DND-41 (cell line): ENCODE data around the gene PAK1.
"Not testable (repeated sequence)": the region's sequence is repeated elsewhere in the genome, so short reads cannot be mapped to it uniquely, and the experiment has no call there.

Experiments used
- ATAC-seq: fragments of 200-7000 bp; cut with Tn5 transposase; 3 replicates; pipeline ENCODE4 v1.9.1; 2021; ENCODE audit warnings: low read depth; ENCODE audit not compliant: insufficient read depth
- DNase-seq: peaks from one replicate; pipeline ENCODE4 v3.0.0-alpha.2; 2020
- H2AFZ ChIP-seq: 2 replicates; pipeline ENCODE4 v1.6.0; 2012; ENCODE audit warnings: low read depth, low read length
- H3K27ac ChIP-seq: 2 replicates; pipeline ENCODE4 v1.5.1; 2012; ENCODE audit warnings: low read length, inconsistent platforms
- H3K27me3 ChIP-seq: fragments of 200-600 bp; sonication (generic); 2 replicates; pipeline ENCODE4 v1.6.0; 2012; ENCODE audit warnings: low read length, mild to moderate bottlenecking, inconsistent platforms; ENCODE audit not compliant: insufficient read depth, poor library complexity
- H3K36me3 ChIP-seq: 2 replicates; pipeline ENCODE4 v1.5.1; 2012; ENCODE audit warnings: low read length, inconsistent platforms; ENCODE audit not compliant: insufficient read depth
- H3K4me1 ChIP-seq: 2 replicates; pipeline ENCODE4 v1.5.1; 2012; ENCODE audit warnings: mild to moderate bottlenecking, low read length; ENCODE audit not compliant: insufficient read depth
- H3K4me2 ChIP-seq: 2 replicates; pipeline ENCODE4 v1.6.0; 2012; ENCODE audit warnings: mild to moderate bottlenecking, moderate library complexity, low read length, inconsistent platforms; ENCODE audit not compliant: insufficient read depth
- H3K4me3 ChIP-seq, 2 experiments: fragments of 200-600 bp in 1 of 2; shearing (Covaris generic) in 1 of 2; 2 replicates each; pipeline ENCODE4 v1.5.1; 2012 to 2016; ENCODE audit warnings: inconsistent platforms in 2 of 2, low read length in 2 of 2, mild to moderate bottlenecking in 2 of 2, low read depth in 1 of 2, moderate library complexity in 1 of 2
- H3K79me2 ChIP-seq: 2 replicates; pipeline ENCODE4 v1.6.0; 2012; ENCODE audit warnings: low read length, inconsistent platforms; ENCODE audit not compliant: insufficient read depth
- H3K9ac ChIP-seq: 2 replicates; pipeline ENCODE4 v1.6.0; 2012; ENCODE audit warnings: low read depth, mild to moderate bottlenecking, inconsistent platforms, low read length, moderate library complexity
- H3K9me3 ChIP-seq: 2 replicates; pipeline ENCODE4 v1.5.1; 2012; ENCODE audit warnings: low read length, moderate library complexity, mild to moderate bottlenecking, inconsistent platforms; ENCODE audit not compliant: insufficient read depth, severe bottlenecking
- H4K20me1 ChIP-seq: 2 replicates; pipeline ENCODE4 v1.6.0; 2012; ENCODE audit warnings: low read length; ENCODE audit not compliant: insufficient read depth
- EZH2 ChIP-seq: IDR thresholded peaks from 3 replicates; pipeline ENCODE4 v1.6.1; 2012; ENCODE audit warnings: borderline replicate concordance, low read depth, mild to moderate bottlenecking, moderate library complexity, low read length, inconsistent platforms; ENCODE audit not compliant: severe bottlenecking
- TF ChIP-seq, protein P1 (sequence below): IDR thresholded peaks from 2 replicates; pipeline ENCODE4 v1.5.1; 2012; ENCODE audit warnings: borderline replicate concordance, low read length, moderate library complexity, mild to moderate bottlenecking; ENCODE audit not compliant: poor library complexity, severe bottlenecking; ENCODE audit errors: extremely low read depth

Gene PAK1

DNA sequence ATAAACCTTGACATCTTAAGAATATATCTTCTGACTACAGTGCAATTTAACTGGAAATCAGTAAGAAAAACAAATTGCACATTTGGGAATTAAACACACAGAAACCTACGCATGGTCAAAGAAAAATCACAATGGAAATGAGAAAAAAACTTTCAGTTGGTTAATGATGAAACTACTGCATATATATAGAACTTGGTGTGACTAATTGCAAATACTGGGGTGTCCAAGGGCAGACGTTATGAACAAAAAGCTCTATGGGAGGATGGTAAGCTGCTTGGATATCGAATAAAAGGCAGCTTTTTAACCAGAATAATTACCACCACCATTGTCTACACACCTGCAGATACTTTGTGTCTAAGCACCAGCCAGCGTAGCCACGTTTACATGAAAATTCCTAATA lies 173.2 kb downstream of the PAK1 start:
- Histone ChIP-seq H2AFZ (no peak overlapping the region), H3K79me2 (no peaks in the 10 kb centered on the region), H3K27ac (no peak overlapping the region), H3K4me2 (no peak overlapping the region), H3K4me1 (no peaks in the 10 kb centered on the region), H3K9me3 (no peaks in the 10 kb centered on the region), H4K20me1 (no peaks in the 10 kb centered on the region), H3K9ac (no peak overlapping the region), H3K4me3 (no peak overlapping the region), H3K27me3 (no peaks in the 10 kb centered on the region), H3K36me3 (no peaks in the 10 kb centered on the region)
- no peak for ATAC-seq
- no peak for TF ChIP-seq EZH2
- TF ChIP-seq, protein P1, sequence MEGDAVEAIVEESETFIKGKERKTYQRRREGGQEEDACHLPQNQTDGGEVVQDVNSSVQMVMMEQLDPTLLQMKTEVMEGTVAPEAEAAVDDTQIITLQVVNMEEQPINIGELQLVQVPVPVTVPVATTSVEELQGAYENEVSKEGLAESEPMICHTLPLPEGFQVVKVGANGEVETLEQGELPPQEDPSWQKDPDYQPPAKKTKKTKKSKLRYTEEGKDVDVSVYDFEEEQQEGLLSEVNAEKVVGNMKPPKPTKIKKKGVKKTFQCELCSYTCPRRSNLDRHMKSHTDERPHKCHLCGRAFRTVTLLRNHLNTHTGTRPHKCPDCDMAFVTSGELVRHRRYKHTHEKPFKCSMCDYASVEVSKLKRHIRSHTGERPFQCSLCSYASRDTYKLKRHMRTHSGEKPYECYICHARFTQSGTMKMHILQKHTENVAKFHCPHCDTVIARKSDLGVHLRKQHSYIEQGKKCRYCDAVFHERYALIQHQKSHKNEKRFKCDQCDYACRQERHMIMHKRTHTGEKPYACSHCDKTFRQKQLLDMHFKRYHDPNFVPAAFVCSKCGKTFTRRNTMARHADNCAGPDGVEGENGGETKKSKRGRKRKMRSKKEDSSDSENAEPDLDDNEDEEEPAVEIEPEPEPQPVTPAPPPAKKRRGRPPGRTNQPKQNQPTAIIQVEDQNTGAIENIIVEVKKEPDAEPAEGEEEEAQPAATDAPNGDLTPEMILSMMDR = no peak
- no peak for DNase-seq

DNA sequence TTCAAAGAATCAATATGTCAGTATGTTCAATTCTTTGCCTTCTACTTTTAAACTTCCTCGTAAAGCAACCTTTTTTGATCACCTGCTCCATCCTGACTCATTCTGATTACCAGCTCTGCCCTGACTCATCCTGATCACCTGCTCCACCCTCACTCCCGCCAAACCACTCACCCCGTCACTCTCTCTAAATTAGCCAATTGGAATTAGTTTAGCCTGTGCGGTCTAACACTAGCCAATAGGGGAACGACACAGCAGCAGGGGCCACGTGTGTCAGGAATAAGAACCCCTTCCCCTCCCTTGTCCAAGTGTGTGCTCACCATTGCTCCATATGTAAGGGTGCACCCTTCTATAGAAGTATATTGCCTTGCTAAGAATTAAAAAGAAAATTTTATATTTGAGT lies 173.9 kb downstream of the PAK1 start:
- DNase-seq, H3K4me3 ChIP-seq, H3K36me3 ChIP-seq, H4K20me1 ChIP-seq, H3K27ac ChIP-seq, H3K9me3 ChIP-seq, H3K27me3 ChIP-seq, H3K4me2 ChIP-seq, H3K79me2 ChIP-seq, H3K4me1 ChIP-seq, ATAC-seq, H2AFZ ChIP-seq, H3K9ac ChIP-seq: not testable (repeated sequence)

DNA sequence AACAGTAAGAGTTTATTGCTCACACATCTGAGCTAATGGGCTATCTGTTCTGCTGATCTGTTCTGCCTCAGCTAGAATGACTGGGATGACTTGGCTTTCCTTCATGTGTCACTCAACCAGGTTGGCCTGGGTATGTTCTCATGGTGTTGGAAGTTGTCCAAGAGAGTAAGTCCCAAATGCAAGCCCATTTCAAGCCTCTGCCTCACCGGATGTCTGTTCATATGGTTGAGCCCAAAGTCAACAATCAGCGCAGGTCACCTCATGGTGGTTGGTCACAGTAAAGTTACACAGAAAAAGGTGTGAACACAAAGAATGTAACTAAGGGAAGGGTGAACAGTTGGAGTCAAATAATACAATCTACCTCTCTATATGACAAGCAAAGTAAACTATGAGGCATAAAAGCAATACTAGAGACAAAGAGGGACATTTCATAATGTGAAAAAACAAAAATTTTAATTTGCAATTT lies 174.3 kb downstream of the PAK1 start:
- Histone ChIP-seq H3K4me2 (no peak overlapping the region), H3K4me1 (no peaks in the 10 kb centered on the region), H3K36me3 (no peaks in the 10 kb centered on the region), H3K27me3 (no peaks in the 10 kb centered on the region), H4K20me1 (no peaks in the 10 kb centered on the region), H3K9me3 (no peaks in the 10 kb centered on the region), H3K79me2 (no peaks in the 10 kb centered on the region), H2AFZ (no peak overlapping the region), H3K27ac (no peak overlapping the region), H3K9ac (no peak overlapping the region), H3K4me3 (no peak overlapping the region)
- TF ChIP-seq, protein P1 = no peak
- TF ChIP-seq EZH2 = no peak
- ATAC-seq (no peak), DNase-seq (no peak)

DNA sequence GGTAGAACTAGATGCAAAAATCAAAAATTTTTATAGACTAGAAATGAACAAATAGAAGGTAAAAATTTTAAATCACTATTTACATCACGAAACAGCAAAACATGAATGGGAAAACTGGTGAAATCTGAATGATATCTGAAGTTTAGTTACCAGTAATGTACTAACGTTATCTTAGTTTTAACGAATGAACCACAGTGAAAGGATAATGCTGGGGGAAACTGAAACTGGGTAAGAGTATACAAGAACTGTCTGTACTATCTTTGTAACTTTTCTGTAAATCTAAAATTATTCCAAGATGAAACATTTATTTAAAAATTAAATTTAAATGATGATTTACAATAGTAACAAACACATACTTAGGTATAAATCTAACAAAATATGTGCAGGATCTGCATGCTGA lies 179.9 kb downstream of the PAK1 start:
- Histone ChIP-seq H3K4me2 (no peak overlapping the region), H3K27me3 (no peaks in the 10 kb centered on the region), H3K9me3 (no peaks in the 10 kb centered on the region), H3K4me1 (no peaks in the 10 kb centered on the region), H3K36me3 (no peaks in the 10 kb centered on the region), H3K4me3 (no peak overlapping the region), H3K79me2 (no peaks in the 10 kb centered on the region), H4K20me1 (no peaks in the 10 kb centered on the region), H3K27ac (no peak overlapping the region), H2AFZ (no peak overlapping the region), H3K9ac (no peak overlapping the region)
- no peak for DNase-seq
- no peak for TF ChIP-seq EZH2
- TF ChIP-seq, protein P1 = no peak
- ATAC-seq = no peak
